ENCODE results near the gene NEDD4.
"Not testable (repeated sequence)": the region's sequence is repeated elsewhere in the genome, so short reads cannot be mapped to it uniquely, and the experiment has no call there.

NEDD4 gene

DNA sequence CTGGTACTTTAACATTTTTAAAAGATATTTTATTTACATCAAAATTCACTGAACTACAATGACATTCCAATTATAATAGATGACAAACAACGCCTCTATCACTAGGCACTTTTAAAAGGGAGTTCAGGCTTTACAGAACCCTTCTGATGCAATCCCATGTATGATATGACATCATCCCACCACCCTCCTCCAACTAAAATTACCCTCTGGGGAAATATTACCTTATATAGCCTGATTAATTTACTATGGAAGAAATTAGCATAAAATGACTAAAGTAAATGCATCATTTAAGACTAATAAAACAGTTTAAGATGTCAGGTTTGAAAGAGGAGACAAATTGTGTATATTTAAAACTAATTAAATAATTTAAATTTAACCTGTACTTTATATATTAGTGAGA lies 10.4 kb upstream of the NEDD4 start:
- not testable (repeated sequence) for DNase-seq

DNA sequence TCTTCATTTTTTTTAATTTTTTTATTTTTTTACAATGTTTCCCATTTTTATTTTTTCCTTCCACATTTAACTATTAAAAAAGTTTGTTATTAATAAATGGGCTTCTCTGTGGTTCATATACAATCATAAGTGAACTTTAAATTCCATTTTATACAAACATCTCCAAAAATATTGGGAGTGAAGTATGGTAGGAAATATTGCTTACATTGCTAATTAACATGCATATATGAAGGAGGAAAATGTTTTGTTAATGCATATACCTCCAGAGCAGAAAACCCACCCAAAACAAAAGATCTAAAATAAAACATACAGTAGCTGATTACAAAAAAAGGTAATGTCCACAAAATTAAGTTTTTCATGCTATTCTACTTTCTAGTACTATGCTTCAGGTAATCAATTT lies 9.9 kb upstream of the NEDD4 start:
- not testable (repeated sequence) for DNase-seq

DNA sequence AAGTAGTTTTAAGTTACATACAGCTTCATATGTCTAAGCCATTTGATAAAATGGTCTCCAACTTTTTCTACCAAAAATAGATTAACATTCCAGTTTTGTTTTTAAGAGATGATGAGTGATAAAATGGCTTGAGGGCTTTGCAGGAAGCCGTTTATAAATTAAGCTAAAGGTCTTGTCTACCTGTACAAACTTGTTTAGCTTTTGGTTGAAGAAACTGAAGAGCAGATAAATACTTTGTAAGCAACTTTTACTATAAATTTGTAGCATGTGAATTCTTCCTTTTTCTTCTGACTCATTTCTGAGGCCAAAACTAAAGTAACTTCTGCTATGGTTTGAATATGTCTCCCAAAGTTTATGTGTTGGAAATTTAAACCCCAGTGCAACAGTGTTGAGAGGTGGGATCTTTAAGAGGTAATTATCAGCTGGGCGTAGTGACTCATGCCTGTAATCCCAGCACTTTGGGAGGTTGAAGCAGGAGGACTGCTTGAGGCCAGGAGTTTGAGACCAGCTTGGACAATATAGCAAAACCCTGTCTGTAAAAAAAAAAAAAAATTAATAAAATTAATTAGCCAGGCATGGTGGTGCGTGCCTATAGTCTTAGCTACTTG lies 8.2 kb upstream of the NEDD4 start:
- no peak for DNase-seq

DNA sequence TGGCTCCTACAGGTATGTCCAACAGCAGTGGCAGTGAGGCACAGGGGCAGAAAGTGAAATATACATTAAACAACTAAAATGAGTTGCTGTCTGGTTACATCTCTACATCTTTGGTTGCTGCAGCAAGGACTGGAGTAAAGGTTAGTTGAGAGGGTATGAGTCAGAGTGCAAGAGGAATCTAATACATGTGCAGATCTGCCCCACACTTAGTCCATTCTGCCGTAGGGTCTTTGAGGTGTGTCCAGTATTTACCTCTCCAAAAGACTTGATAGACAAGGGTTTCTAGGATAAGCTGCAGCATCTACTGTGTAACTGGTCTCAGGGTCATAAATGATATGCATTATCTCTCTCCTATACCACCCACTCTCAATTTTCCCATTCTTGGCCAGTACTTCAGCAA lies 6.2 kb upstream of the NEDD4 start:
- no peak for DNase-seq

DNA sequence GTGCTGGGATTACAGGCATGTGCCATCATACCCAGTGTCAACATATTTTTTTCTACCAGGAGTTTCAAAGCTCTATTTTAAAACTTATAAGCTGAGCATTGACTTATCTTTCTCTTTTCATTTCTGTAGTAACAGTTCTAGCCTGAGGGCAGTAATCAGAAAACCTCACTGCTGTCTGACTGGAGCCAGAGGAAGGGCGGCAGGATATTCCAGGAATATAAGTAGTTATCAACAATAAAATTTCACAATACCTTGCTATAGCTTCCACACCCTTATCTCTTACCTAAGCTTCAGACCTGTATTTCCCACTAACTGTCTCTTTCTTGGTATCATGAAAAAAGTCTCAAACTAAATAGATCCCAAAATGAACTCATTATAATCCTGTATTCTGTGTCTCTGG lies 5.1 kb upstream of the NEDD4 start:
- DNase-seq, result no peak

DNA sequence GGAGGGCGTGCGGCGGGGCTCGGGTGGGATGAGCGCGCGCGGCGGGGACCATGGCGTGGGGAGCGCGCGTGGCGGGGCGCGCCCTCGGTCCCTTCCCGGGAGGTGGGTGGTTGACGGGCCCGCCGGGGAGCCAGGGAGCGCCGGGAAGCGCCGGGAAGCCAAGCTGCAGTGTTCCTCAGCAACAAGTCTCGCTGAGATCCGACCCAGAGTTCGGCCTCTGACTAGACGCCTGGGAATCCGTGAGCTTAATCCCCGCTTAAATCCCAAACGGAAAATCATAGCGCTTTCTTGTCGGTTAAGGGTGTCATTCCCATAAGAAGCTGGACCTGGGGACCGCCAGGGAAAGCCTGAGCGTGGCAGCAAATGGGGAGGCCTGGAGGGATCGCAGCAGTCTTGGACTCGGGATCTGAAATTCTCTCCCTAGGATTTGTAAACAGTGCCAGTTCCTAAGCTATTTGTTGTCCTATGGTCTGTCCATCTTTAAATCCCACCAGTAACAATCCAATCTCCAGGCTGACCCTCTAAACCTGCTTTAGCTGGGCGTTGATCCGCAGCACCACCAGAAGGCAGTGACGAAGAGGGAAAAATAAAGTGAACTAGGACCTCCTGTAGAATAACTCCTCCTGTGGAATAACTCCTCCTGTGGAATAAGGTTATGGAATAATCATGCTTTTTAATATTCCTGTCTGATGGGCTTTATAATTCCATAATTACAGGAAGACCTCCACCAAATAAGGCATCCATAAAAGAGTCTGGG lies 570 bp upstream of the NEDD4 start:
- no peak for DNase-seq

DNA sequence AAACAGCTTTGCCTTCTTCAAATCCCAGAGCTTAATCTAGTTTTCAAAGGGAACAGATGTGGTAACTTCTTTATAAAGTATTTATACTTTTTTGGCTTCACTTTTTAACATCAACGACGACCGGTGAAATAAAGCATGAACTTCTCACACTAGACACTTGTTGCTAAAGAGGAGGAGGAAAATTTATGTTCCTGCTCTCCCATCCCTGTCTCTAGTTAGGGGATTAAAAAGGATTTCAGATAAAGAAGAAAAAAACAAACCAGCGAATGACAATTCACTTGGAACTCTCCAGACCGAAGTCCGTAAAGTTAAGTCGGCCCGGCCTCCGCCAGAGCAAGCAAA lies 672 bp downstream of the NEDD4 start:
- DNase-seq, result no peak

DNA sequence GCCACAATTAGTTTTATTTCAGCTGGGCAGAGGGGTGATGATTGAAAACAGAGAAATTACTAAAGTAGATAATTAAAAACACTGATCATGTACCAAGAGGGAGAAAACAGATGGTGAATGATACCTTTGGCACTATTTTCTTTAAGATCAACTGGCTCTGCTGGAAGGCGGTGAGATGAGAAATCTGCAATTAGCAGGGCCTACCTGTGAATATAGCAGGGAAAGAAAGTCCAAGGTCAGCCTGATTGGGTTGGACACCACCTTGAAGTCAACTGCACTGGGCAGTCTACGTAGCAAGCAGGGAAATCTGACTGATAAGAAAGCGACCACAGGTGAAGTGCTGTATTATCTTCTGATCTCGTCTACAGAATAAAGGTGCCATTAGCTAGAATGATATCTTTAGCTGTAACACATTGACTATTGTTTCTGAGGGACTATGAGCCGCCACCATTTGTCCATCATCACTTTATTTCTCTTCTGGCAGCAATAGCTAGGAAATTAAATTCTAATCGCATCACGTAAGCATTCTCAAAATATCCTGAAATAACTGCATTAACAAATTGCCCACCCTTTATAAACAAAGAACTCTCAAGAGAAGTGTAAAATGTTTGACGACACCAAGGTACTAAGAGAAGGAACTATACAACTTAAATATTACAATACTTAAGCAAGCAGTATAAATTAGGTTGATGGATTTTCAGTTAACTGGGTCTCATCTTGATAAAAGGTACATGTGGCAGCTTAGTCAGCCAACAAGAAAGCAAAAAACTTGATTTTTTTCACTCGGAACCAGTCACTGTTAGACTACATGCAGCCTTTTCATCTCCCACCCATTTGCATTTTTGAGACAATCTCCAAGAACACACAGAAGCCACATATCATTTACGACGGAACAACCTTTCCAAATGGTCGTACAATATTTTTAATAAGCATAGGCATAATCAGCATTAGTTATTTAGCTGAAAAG lies 1.3 kb downstream of the NEDD4 start:
- no peak for DNase-seq

DNA sequence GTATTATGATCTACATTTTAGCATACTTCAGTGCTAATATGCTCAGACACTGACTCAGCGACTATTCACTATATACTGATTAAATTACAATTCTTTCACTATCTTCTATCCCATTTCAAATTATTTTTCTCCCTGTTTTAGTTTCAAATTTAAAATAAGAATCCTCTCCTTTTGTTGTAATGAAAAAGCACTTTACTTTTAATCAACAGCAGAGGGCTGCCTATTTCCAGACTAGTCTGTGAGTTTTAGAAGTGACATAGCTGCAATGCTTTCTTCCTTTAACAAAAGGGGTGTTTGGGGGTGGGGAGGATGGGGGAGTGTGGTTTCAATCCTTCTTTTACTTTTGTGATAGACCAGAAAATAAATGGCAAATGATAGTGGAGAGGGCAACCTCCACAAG lies 2.4 kb downstream of the NEDD4 start:
- DNase-seq, result no peak

DNA sequence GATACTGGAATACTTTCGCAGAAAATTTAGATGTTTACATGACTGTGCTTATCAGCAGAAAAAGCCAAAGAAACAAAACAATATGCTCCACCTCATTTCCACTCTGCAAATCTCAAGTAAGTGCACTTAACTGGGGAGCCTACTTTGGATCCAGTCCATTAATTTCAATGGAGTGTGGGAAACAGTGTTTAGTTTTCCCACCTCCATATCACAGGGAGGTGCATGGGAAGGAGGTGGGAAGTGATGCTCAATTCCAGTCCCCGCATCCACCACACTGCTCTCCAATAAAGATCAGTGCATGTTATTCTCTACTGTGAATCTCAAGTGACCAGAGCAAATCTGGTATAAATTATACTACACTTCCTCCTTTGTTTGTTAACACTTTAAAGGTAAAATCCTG lies 2.9 kb downstream of the NEDD4 start:
- no peak for DNase-seq

DNA sequence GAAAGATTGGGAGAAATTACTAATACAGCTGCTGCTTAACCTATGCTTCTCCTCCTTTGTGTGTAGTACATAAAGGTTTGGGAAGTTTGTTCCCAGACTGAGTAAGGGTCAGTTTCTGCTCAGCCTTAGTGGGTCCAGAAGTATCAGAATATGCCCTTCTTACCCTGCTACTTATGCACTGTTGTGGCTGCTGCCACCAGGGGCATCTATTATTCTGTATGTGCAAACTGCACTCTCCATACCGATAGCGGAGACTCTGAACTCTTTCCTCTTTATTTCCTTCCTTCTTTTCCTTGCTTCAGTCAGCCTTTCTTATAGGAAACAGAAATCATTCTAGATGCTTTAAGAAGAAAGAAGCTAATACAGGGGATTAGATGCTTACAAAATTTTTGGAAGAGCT lies 4.0 kb downstream of the NEDD4 start:
- DNase-seq, result no peak

DNA sequence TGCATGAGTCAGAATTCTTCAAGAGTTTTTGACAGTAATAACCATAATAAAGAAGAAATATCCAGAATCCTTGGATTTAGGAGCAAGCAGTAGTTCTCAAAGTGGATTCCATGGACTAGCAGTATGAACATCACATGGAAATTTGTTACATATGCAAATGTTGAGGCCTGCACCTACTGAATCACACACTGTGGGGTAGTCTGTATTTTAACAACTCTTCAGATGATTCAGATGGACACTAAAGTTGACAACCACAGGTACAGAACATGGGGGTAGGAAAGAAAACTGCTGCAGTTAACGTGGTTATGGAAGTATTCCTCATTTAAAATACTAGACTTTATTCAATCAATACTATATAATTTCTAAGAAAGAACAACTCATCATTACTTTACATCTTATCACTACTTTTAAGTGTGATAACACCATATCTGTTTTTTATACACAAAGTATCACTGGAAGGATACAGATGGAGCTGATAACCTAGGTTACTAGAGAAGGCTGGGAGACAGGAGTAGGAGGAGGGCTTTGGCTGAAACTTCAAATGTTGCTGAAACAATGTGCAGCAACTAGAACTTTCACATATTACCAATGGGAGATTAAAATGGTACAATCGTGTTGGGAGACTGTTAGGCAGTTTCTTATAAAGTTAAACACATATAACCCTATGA lies 11.7 kb downstream of the NEDD4 start:
- no peak for DNase-seq

DNA sequence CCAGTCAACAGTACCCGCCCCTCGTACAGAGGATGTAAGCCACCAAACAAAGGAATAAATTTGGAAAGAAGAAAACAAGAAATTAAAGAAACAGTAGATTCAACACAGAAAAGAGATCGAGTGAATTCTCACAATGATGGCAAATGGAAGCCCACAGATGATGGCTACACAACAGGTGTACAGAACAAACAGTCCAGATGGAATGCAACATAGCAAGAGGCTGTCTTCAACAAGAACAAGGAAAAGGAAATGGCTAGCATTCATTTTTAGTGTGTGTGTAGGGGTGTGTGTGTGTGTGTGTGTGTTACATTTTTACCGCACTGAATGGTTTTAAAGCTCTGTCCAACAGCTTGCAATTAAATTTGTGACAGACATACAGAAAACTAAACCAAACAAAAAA lies 12.9 kb downstream of the NEDD4 start:
- no peak for DNase-seq

DNA sequence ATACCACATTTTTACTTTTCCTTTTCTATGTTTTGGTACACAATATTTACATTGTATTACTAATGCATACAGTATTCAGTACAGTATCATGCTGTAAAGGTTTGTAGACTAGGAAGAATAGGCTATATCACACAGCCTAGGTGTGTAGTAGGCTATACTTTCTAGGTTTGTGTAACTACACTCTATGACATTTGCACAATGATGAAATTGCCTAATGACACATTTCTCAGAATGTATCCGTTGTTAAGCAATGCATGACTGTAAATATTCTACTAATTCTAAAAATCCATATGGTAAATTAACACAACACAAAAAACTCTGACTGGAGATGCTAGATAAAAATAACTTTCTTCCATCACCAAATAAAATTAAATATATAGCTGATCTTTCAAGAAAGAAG lies 16.2 kb downstream of the NEDD4 start:
- no peak for DNase-seq

DNA sequence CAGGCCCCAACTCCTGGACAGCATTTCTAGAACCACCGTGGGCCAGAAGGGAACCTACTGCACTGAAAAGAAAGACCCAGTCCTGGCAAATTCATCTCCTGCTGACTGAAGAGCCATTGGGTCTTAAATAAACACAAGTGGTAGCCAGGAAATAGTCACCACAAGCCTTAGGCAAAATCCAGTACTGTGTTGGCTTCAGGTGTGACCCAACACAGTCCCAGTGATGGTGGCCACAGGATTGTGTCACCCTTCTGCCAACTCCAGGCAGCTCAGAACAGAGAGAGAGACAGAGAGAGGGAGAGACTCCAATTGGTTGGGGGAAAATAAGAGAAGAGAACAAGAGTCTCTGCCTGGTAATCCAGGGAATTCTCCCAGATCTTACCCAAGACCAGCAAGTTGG lies 23.1 kb downstream of the NEDD4 start:
- no peak for DNase-seq

DNA sequence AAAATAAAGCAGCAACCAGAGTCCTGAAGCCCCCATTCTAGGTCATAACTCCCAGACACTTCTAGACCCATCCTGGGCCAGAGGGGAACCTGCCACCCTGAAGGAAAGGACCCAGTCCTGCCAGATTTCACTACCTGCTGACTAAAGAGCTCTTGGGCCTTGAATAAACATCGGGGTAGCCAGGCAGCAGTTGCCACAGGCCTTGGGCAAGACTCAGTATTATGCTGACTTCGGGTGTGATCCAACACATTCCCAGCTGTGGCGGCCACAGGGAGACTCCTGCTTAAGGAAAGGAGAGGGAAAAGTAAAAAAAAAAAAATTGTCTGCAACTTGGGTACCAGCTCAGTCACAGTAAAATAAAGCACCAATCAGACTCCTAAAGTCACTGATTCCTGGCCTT lies 23.8 kb downstream of the NEDD4 start:
- DNase-seq, result no peak

DNA sequence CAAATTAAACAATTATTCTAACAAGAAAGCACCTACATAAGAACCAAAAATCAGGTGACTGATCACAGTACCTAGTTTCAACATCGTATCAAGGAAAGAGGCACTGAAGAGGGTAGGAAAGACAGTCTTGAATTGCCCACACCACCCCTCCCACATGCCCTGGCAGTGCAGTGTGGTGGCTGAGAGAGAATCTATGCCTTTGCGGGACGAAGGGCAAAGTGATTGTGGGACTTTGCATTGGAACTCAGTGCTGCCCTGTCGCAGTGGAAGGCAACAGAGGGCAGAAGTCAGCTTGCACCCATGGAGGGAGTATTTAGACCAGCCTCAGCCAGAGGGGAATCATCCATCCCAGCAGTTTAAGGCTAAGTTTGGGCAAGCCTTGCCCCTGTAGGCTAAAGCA lies 24.5 kb downstream of the NEDD4 start:
- no peak for DNase-seq

DNA sequence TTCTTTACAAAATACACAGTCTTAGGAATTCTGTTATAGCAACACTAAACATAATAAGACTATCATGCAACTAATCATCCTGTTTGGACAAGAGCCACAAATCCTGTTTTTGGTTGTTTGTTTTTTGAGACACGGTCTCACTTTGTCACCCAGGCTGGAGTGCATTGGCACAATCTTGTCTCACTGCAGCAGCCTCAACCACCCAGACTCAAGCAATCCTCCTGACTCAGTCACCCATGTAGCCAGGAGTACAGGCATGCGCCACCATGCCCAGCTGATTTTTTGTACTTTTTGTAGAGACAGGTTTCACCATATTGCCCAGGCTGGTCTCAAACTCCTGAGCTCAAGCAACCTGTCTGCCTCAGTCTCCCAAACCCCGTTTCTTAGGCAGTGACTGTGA lies 28.3 kb downstream of the NEDD4 start:
- DNase-seq, result no peak

DNA sequence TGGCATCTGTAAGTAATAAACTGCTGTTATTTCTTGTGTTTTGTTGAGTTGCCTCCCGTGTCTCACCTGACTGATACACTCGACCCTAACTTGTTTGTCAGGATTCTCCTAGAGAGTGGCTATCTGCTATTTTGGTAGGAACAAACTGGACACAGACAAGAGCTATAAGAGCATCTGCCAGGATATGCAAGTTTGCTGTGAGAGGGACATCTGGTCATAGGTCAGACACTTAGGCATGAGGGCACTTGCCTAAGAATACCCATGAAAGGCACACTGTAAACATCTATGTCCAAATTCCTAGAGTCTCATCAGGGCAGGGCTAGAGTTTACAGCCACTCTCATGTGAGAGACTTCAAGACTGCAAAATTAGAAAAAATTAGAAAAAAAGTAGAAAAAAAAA lies 32.5 kb downstream of the NEDD4 start:
- DNase-seq, result no peak

DNA sequence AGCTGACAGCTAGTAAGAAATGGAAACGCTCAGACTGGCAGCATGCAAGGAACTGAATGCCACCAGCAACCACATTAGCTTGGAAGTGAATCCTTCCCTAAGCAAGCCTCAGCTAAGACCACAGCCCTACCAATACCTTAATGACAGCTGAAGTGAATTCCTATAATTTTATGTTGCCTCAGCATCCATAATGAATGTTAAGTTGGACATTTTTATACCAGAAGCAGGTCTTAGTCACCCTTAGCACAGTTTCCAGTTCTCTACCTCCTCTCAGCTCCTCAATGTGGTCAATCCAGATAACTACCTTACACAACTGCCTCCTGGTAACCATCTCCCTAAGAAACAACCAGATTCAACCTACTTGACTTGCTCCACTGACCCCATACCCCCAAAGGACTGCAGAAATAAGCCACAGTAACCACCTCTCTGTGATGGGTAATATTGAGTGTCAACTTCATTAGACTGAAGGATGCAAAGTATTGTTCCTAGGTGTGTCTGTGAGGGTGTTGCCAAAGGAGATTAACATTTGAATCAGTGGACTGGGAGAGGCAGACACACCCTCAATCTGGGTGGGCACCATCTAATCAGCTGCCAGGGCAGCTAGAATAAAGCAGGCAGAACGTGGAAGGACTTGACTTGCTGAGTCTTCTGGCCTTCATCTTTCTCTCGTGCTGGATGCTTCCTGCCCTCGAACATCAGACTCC lies 33.5 kb downstream of the NEDD4 start:
- no peak for DNase-seq

DNA sequence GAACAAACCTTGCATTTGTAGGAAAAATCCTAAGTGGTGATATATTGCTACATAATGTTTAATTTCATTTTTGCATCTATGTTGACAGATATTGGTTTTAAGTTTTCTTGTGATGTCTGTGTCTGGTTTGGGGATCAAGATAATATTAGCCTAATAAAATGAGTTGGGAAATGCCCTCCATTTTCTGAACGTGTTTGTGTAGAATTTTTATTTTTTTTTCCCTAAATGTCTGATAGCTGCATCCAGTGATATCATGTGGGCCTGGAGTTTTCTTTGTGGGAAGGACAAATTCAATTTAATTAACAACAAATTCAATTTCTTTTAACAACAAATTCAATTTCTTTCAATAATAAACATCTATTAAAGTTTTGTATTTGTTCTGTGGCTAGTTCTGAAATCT lies 35.1 kb downstream of the NEDD4 start:
- no peak for DNase-seq

DNA sequence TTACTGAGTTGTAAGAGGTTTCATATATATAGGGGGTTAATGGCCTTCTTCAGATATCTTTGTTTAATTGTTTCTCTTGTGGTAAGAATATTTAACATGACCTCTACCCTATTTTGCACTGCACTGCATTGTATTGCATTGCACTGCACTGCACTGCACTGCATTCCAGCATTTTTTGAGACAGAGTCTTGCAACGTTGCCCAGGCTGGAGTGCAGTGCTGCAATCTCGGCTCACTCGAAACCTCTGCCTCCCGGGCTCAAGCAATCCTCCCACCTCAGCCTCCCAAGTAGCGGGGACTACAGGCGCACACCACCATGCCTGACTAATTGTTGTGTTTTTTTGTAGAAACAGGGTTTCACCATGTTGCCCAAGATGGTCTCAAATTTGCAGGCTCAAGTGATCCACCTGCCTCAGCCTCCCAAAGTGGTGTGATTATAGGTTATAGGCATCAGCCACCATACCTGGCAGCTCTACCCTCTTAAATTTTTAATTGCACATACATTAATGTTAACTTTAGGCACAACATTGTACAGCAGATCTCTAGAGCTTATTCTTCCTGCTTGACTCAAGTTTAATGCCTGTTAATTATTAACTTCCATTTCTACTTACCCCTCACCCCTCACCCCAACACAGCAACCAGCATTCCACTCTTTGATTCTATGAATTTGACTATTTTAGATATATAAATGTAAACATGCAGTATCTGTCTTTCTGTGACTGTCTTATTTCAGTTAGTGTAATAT lies 38.4 kb downstream of the NEDD4 start:
- no peak for DNase-seq
